Omental fat pad (tissue), 4 donors: ENCODE measurements around the gene PTK7. TPM values are rescaled to one million over a fixed set of nuclear protein-coding genes. Genes with fewer than 3 reads are reported as not detected.

Experiments
- ATAC-seq: fragments of 150-250 bp; one replicate; pipeline ENCODE4 v1.9.1; 2016; ENCODE audit warnings: mild to moderate bottlenecking, moderate library complexity; ENCODE audit not compliant: low FRiP score
- DNase-seq: peaks from one replicate; pipeline ENCODE4 v3.0.0-alpha.2; 2019; ENCODE audit warnings: low spot score
- CTCF ChIP-seq, 3 donors: fragments of 450-650 bp; IDR thresholded peaks; one replicate each; pipeline ENCODE4 v1.5.1; 2016 to 2017; ENCODE audit warnings: antibody characterized with exemption in 3 of 3, mild to moderate bottlenecking in 3 of 3, moderate library complexity in 2 of 3
- total RNA-seq, 4 donors: library from RNA; depleted of rRNA; stranded (reverse); fragments of >200 nt; gene quantifications; one replicate each; pipeline ENCODE4 v1.1.0, GENCODE V29; 2016

PTK7 gene
- total RNA-seq, 4 donors from 2014 or later: 11.5 to 38.9 (median 13.8) TPM

- no peak for DNase-seq
- ATAC-seq: peak; percentile 83
- TF ChIP-seq CTCF (IDR thresholded peaks at IDR 0.05): no peak
These were observed 17.5 kb downstream of the PTK7 start for GRCh38 chr6:43093436-43094289.

GRCh38 chr6:43095939-43096338, 19.8 kb downstream of the PTK7 start:
- no peak for TF ChIP-seq CTCF (IDR thresholded peaks at IDR 0.05)
- ATAC-seq (no peak), DNase-seq (no peak)

GRCh38 chr6:43096451-43097097, 20.5 kb downstream of the PTK7 start:
- DNase-seq (no peak), ATAC-seq (peak; percentile 89)
- no peak for TF ChIP-seq CTCF (IDR thresholded peaks at IDR 0.05)

GRCh38 chr6:43097098-43097489, 21.0 kb downstream of the PTK7 start:
- no peak for ATAC-seq
- TF ChIP-seq CTCF (IDR thresholded peaks at IDR 0.05): no peak
- DNase-seq: no peak

- no peak for DNase-seq
- no peak for TF ChIP-seq CTCF (IDR thresholded peaks at IDR 0.05)
- no peak for ATAC-seq
These were observed 21.4 kb downstream of the PTK7 start for GRCh38 chr6:43097502-43097901.

GRCh38 chr6:43101497-43101896, 25.4 kb downstream of the PTK7 start:
- ATAC-seq (no peak), DNase-seq (no peak)

More at GRCh38 chr6:43101497-43101896, 25.4 kb downstream of the PTK7 start:
- no peak for TF ChIP-seq CTCF (IDR thresholded peaks at IDR 0.05)
